Caco-2 (cell line): ENCODE results near the gene BMAL1. TPM values are rescaled to one million over a fixed set of nuclear protein-coding genes. Genes with fewer than 3 reads are reported as not detected.

Experiments used
- BruUV-seq: library from RNA; stranded (reverse); fragments of 400-500 nt; replicated peaks from 2 replicates; lab custom pipeline; 2021; lab: Mats Ljungman, UMichigan
- CTCF ChIA-PET: fragments of 300-600 bp; sonication (Branson Sonifier 250); formaldehyde crosslinking; loops from one replicate; lab custom pipeline; 2022; ENCODE audit warnings: antibody characterized with exemption; lab: Charles Lee
- POLR2A ChIA-PET: fragments of 300-600 bp; sonication (Branson Sonifier 250); formaldehyde crosslinking; loops from one replicate; lab custom pipeline; 2022; ENCODE audit warnings: antibody characterized with exemption; lab: Charles Lee
- DNase-seq, 2 experiments: peaks; one replicate each; pipeline versions ENCODE4 v3.0.0 to v3.0.0-alpha.2; 2020 to 2022
- H3K27me3 ChIP-seq: replicated peaks from 2 replicates; pipeline ENCODE4 v1.6.0; 2011; ENCODE audit warnings: low read length; ENCODE audit not compliant: control insufficient read depth, insufficient read depth
- H3K36me3 ChIP-seq: 2 replicates; pipeline ENCODE4 v1.5.1; 2011; ENCODE audit warnings: low read length; ENCODE audit not compliant: control insufficient read depth, insufficient read depth
- H3K4me1 ChIP-seq: fragments of 250-450 bp; sonication (Bioruptor Pico); 2 replicates; pipeline ENCODE4 v1.5.1; 2020; ENCODE audit warnings: mild to moderate bottlenecking
- H3K4me3 ChIP-seq: 2 replicates; pipeline ENCODE4 v1.5.1; 2011; ENCODE audit warnings: low read depth, mild to moderate bottlenecking, control low read depth, low read length
- H3K9me3 ChIP-seq: fragments of 250-450 bp; sonication (Bioruptor Pico); 2 replicates; pipeline ENCODE4 v1.5.1; 2020; ENCODE audit warnings: mild to moderate bottlenecking, moderate library complexity
- H3K27ac Mint-ChIP-seq: one replicate; pipeline ENCODE4 v1.8.0; 2022; ENCODE audit warnings: mixed read lengths; ENCODE audit not compliant: unreplicated experiment
- H3K27me3 Mint-ChIP-seq: one replicate; pipeline ENCODE4 v1.8.0; 2022; ENCODE audit warnings: mixed read lengths; ENCODE audit not compliant: insufficient read depth, unreplicated experiment
- H3K36me3 Mint-ChIP-seq: one replicate; pipeline ENCODE4 v1.8.0; 2022; ENCODE audit warnings: mild to moderate bottlenecking, mixed read lengths; ENCODE audit not compliant: insufficient read depth, unreplicated experiment
- H3K4me1 Mint-ChIP-seq: one replicate; pipeline ENCODE4 v1.8.0; 2022; ENCODE audit warnings: low read depth, mixed read lengths; ENCODE audit not compliant: unreplicated experiment
- H3K4me3 Mint-ChIP-seq: one replicate; pipeline ENCODE4 v1.8.0; 2022; ENCODE audit warnings: mild to moderate bottlenecking, moderate library complexity, mixed read lengths; ENCODE audit not compliant: unreplicated experiment
- H3K9me3 Mint-ChIP-seq: one replicate; pipeline ENCODE4 v1.8.0; 2022; ENCODE audit warnings: mixed read lengths; ENCODE audit not compliant: unreplicated experiment
- intact Hi-C: fragments of 100-400 bp; cut with micrococcal nuclease; formaldehyde crosslinking; loops from one replicate; pipeline ENCODE4 v1.10.0; 2022; ENCODE audit not compliant: unreplicated experiment
- total RNA-seq: library from RNA; stranded (reverse); gene quantifications from 2 replicates; pipeline ENCODE4 v1.2.3, GENCODE V29; 2022
- TF ChIP-seq, protein P1 (sequence below), 2 experiments: fragments of 200-600 bp in 1 of 2; IDR thresholded peaks; 1 replicate in 1 of 2; 2 replicates in 1 of 2; pipeline versions ENCODE4 v1.5.1 to v1.8.0; 2011 to 2022; ENCODE audit warnings: antibody characterized with exemption in 1 of 2, control low read depth in 1 of 2, inconsistent platforms in 1 of 2, low read depth in 1 of 2, low read length in 1 of 2, mild to moderate bottlenecking in 1 of 2, moderate library complexity in 1 of 2; ENCODE audit not compliant: insufficient read depth in 1 of 2, severe bottlenecking in 1 of 2, unreplicated experiment in 1 of 2

The BMAL1 gene
- total RNA-seq, 1 experiment from 2014 or later = 17.9 TPM

GRCh38 chr11:13280777-13281176, 3.2 kb downstream of the BMAL1 start:
- Mint-ChIP-seq H3K4me3 (no peak overlapping the region), H3K9me3 (no peaks in the 10 kb centered on the region), H3K27ac (no peak overlapping the region), H3K36me3 (peaks cover 13% of the 10 kb centered on the region), H3K27me3 (peaks cover 11% of the 10 kb centered on the region), H3K4me1 (peaks cover 7% of the 10 kb centered on the region)
- H3K9me3 ChIP-seq = no peaks in the 10 kb centered on the region
- ChIA-PET CTCF (no interaction called here), POLR2A (no interaction called here)
- no peak for DNase-seq
- H3K27me3 ChIP-seq = no peaks in the 10 kb centered on the region
- intact Hi-C loops = no loop called here
- H3K4me3 ChIP-seq = no peak overlapping the region
- no TSS peak for BruUV-seq
- H3K36me3 ChIP-seq = no peaks in the 10 kb centered on the region
- H3K4me1 ChIP-seq = peaks cover 12% of the 10 kb centered on the region
- TF ChIP-seq, protein P1, sequence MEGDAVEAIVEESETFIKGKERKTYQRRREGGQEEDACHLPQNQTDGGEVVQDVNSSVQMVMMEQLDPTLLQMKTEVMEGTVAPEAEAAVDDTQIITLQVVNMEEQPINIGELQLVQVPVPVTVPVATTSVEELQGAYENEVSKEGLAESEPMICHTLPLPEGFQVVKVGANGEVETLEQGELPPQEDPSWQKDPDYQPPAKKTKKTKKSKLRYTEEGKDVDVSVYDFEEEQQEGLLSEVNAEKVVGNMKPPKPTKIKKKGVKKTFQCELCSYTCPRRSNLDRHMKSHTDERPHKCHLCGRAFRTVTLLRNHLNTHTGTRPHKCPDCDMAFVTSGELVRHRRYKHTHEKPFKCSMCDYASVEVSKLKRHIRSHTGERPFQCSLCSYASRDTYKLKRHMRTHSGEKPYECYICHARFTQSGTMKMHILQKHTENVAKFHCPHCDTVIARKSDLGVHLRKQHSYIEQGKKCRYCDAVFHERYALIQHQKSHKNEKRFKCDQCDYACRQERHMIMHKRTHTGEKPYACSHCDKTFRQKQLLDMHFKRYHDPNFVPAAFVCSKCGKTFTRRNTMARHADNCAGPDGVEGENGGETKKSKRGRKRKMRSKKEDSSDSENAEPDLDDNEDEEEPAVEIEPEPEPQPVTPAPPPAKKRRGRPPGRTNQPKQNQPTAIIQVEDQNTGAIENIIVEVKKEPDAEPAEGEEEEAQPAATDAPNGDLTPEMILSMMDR (IDR thresholded peaks at IDR 0.05; ENCODE audit: insufficient read depth in 1 of 2, low read depth in 1 of 2, low read length in 1 of 2, severe bottlenecking in 1 of 2, unreplicated experiment in 1 of 2) = no peak

GRCh38 chr11:13283636-13284035, 6.0 kb downstream of the BMAL1 start:
- CTCF ChIA-PET = interaction anchor here (0.6 kb wide), 1 partner anchor 181 kb away, joined by 3 read pairs; no protein-coding TSS in a partner anchor
- no peaks in the 10 kb centered on the region for H3K36me3 ChIP-seq
- Mint-ChIP-seq H3K4me1 (no peaks in the 10 kb centered on the region), H3K36me3 (no peaks in the 10 kb centered on the region), H3K4me3 (no peak overlapping the region), H3K9me3 (no peaks in the 10 kb centered on the region), H3K27me3 (peaks cover 11% of the 10 kb centered on the region), H3K27ac (no peak overlapping the region)
- TF ChIP-seq, protein P1 (IDR thresholded peaks at IDR 0.05; ENCODE audit: insufficient read depth in 1 of 2, low read depth in 1 of 2, low read length in 1 of 2, severe bottlenecking in 1 of 2, unreplicated experiment in 1 of 2) = no peak
- no TSS peak for BruUV-seq
- H3K9me3 ChIP-seq = no peaks in the 10 kb centered on the region
- peaks cover 6% of the 10 kb centered on the region; the same call in 1 of the 2 replicates for H3K4me1 ChIP-seq
- POLR2A ChIA-PET = no interaction called here
- no peaks in the 10 kb centered on the region for H3K27me3 ChIP-seq
- no peak overlapping the region for H3K4me3 ChIP-seq
- no peak for DNase-seq
- intact Hi-C loops = no loop called here

GRCh38 chr11:13284776-13285588, 7.4 kb downstream of the BMAL1 start:
- peaks cover 5% of the 10 kb centered on the region for H3K27me3 Mint-ChIP-seq
- POLR2A ChIA-PET = no interaction called here
- no peak overlapping the region for H3K4me3 ChIP-seq
- H3K9me3 Mint-ChIP-seq = no peaks in the 10 kb centered on the region
- TF ChIP-seq, protein P1 (IDR thresholded peaks at IDR 0.05; ENCODE audit: insufficient read depth in 1 of 2, low read depth in 1 of 2, low read length in 1 of 2, severe bottlenecking in 1 of 2, unreplicated experiment in 1 of 2) = no peak
- H3K36me3 ChIP-seq = no peaks in the 10 kb centered on the region
- CTCF ChIA-PET = no interaction called here
- intact Hi-C loops = no loop called here
- H3K9me3 ChIP-seq = no peaks in the 10 kb centered on the region
- H3K27me3 ChIP-seq = no peaks in the 10 kb centered on the region
- no peaks in the 10 kb centered on the region for H3K36me3 Mint-ChIP-seq
- no peaks in the 10 kb centered on the region for H3K4me1 Mint-ChIP-seq
- no peak for DNase-seq
- no TSS peak for BruUV-seq
- no peak overlapping the region for H3K4me3 Mint-ChIP-seq
- H3K4me1 ChIP-seq = no peaks in the 10 kb centered on the region
- H3K27ac Mint-ChIP-seq = no peak overlapping the region
